Spleen (tissue), 7 donors: ENCODE data around the gene ABI3BP.

Experiments used
- POLR2A ChIP-seq, 3 donors: fragments of 450-650 bp; IDR thresholded peaks; one replicate each; pipeline ENCODE4 v1.5.1; 2017; ENCODE audit warnings: antibody characterized with exemption in 3 of 3, mild to moderate bottlenecking in 1 of 3
- POLR2AphosphoS5 ChIP-seq, 3 donors: sonication (generic); formaldehyde crosslinking; IDR thresholded peaks; one replicate each; pipeline ENCODE4 v1.5.1; 2017; ENCODE audit warnings: antibody characterized with exemption in 3 of 3
- TF ChIP-seq, protein P1 (sequence below), 11 experiments: fragments of 200-600 bp in 7 of 11; fragments of 450-650 bp in 4 of 11; sonication (generic) in 4 of 11; IDR thresholded peaks in 8 of 11; conservative IDR thresholded peaks in 3 of 11; 1 replicate in 7 of 11; 2 replicates in 4 of 11; pipeline versions ENCODE4 v1.4.0 to v1.8.0; 2016 to 2021; ENCODE audit warnings: antibody characterized with exemption in 11 of 11, inconsistent platforms in 4 of 11, mild to moderate bottlenecking in 1 of 11
- donor health status: DM: no; HTN: no; CAD: no; lungs with moderate emphysema.
- donor health status: DM: no; HTN: no; CAD: no.
- donor health status: DM: no; HTN: no; CAD: no.

DNA sequence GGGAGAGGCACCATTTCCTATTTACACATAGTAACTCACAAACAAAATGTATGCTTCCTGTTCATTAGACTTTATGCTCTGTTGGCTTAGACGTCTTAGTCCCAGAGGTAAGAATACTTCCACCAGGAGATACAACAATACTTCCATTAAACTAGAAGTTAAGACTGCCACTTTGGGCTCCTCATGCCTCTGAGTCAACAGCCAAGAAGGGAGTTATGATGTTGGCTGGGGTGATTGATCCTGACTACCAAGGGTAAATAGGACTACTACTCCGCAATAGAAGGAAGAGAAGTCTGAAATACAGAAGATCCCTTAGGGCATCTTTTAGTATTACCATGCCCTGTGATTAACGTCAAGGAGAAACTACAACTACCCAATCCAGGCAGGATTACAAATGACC, 43.5 kb upstream of the ABI3BP start:
- TF ChIP-seq, protein P1, sequence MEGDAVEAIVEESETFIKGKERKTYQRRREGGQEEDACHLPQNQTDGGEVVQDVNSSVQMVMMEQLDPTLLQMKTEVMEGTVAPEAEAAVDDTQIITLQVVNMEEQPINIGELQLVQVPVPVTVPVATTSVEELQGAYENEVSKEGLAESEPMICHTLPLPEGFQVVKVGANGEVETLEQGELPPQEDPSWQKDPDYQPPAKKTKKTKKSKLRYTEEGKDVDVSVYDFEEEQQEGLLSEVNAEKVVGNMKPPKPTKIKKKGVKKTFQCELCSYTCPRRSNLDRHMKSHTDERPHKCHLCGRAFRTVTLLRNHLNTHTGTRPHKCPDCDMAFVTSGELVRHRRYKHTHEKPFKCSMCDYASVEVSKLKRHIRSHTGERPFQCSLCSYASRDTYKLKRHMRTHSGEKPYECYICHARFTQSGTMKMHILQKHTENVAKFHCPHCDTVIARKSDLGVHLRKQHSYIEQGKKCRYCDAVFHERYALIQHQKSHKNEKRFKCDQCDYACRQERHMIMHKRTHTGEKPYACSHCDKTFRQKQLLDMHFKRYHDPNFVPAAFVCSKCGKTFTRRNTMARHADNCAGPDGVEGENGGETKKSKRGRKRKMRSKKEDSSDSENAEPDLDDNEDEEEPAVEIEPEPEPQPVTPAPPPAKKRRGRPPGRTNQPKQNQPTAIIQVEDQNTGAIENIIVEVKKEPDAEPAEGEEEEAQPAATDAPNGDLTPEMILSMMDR (IDR thresholded peaks at IDR 0.05 in 8 of 11, conservative IDR thresholded peaks at IDR 0.05 in 3 of 11): no peak
- TF ChIP-seq POLR2A (IDR thresholded peaks at IDR 0.05) (no peak), POLR2AphosphoS5 (IDR thresholded peaks at IDR 0.05) (no peak)
